Neuronal stem cell (in vitro differentiated cells): Measurements from ENCODE around the gene GLRA3.

ENCODE experiments used
- DNase-seq: peaks from one replicate; pipeline ENCODE4 v3.0.0-alpha.2; 2013; ENCODE audit warnings: low spot score
- H2AFZ ChIP-seq: one replicate; pipeline ENCODE4 v1.6.1; 2013; ENCODE audit warnings: mild to moderate bottlenecking, low read length, inconsistent platforms
- H2AK5ac ChIP-seq: 2 replicates; pipeline ENCODE4 v1.6.1; 2013; ENCODE audit warnings: low read depth, mild to moderate bottlenecking, inconsistent platforms, low read length, moderate library complexity, mixed read lengths
- H2BK120ac ChIP-seq: 2 replicates; pipeline ENCODE4 v1.6.1; 2013; ENCODE audit warnings: low read depth, mild to moderate bottlenecking, inconsistent platforms, low read length, moderate library complexity, mixed read lengths
- H2BK12ac ChIP-seq: one replicate; pipeline ENCODE4 v1.6.1; 2013; ENCODE audit warnings: low read length, inconsistent platforms
- H2BK15ac ChIP-seq: 2 replicates; pipeline ENCODE4 v1.6.1; 2013; ENCODE audit warnings: mild to moderate bottlenecking, low read length, inconsistent platforms, mixed read lengths
- H2BK5ac ChIP-seq: one replicate; pipeline ENCODE4 v1.6.1; 2013; ENCODE audit warnings: inconsistent platforms, mild to moderate bottlenecking, low read length, moderate library complexity
- H3K14ac ChIP-seq: one replicate; pipeline ENCODE4 v1.6.1; 2013; ENCODE audit warnings: low read length, inconsistent platforms
- H3K18ac ChIP-seq: 2 replicates; pipeline ENCODE4 v1.6.1; 2013; ENCODE audit warnings: low read length, inconsistent platforms
- H3K23ac ChIP-seq: 2 replicates; pipeline ENCODE4 v1.6.1; 2013; ENCODE audit warnings: low read depth, mild to moderate bottlenecking, mixed read lengths, low read length, inconsistent platforms; ENCODE audit not compliant: poor library complexity
- H3K27ac ChIP-seq: replicated peaks from 3 replicates; pipeline ENCODE4 v1.5.1; 2013; ENCODE audit warnings: low read length, inconsistent platforms
- H3K27me3 ChIP-seq, 3 experiments: 2 replicates each; pipeline ENCODE4 v1.6.1; 2013; ENCODE audit warnings: low read length in 3 of 3, mild to moderate bottlenecking in 2 of 3, inconsistent platforms in 1 of 3, low read depth in 1 of 3, mixed read lengths in 1 of 3, moderate library complexity in 1 of 3; ENCODE audit not compliant: control insufficient read depth in 3 of 3, insufficient read depth in 3 of 3
- H3K36me3 ChIP-seq, 2 donors: replicated peaks in 1 of 2; 2 replicates each; pipeline ENCODE4 v1.6.1; 2013; ENCODE audit warnings: low read length in 2 of 2; ENCODE audit not compliant: control insufficient read depth in 2 of 2, insufficient read depth in 2 of 2
- H3K4ac ChIP-seq: 2 replicates; pipeline ENCODE4 v1.6.1; 2013; ENCODE audit warnings: inconsistent platforms, mild to moderate bottlenecking, low read length, moderate library complexity
- H3K4me1 ChIP-seq, 2 donors: 1 replicate in 1 of 2; 2 replicates in 1 of 2; pipeline ENCODE4 v1.6.1; 2013; ENCODE audit warnings: low read length in 2 of 2, low read depth in 1 of 2; ENCODE audit not compliant: control insufficient read depth in 2 of 2, insufficient read depth in 1 of 2
- H3K4me2 ChIP-seq: one replicate; pipeline ENCODE4 v1.6.1; 2013; ENCODE audit warnings: mild to moderate bottlenecking, low read length, inconsistent platforms; ENCODE audit not compliant: insufficient read depth, poor library complexity, severe bottlenecking
- H3K4me3 ChIP-seq, 2 donors: 2 replicates each; pipeline ENCODE4 v1.5.1; 2013; ENCODE audit warnings: low read length in 2 of 2, mild to moderate bottlenecking in 2 of 2, inconsistent platforms in 1 of 2, moderate library complexity in 1 of 2
- H3K79me1 ChIP-seq: one replicate; pipeline ENCODE4 v1.6.1; 2013; ENCODE audit warnings: low read depth, mild to moderate bottlenecking, inconsistent platforms, low read length, moderate library complexity
- H3K9ac ChIP-seq: one replicate; pipeline ENCODE4 v1.6.1; 2013; ENCODE audit warnings: mild to moderate bottlenecking, low read depth, low read length, inconsistent platforms; ENCODE audit not compliant: poor library complexity
- H3K9me3 ChIP-seq, 2 donors: replicated peaks in 1 of 2; 2 replicates each; pipeline versions ENCODE3 to v1.6.1; 2013; ENCODE audit warnings: low read length in 2 of 2, mild to moderate bottlenecking in 2 of 2, inconsistent platforms in 1 of 2, low read depth in 1 of 2, mixed read lengths in 1 of 2, moderate library complexity in 1 of 2; ENCODE audit not compliant: control insufficient read depth in 2 of 2, insufficient read depth in 1 of 2
- H4K8ac ChIP-seq: one replicate; pipeline ENCODE4 v1.6.1; 2013; ENCODE audit warnings: low read depth, mild to moderate bottlenecking, inconsistent platforms, low read length, moderate library complexity
- H4K91ac ChIP-seq: one replicate; pipeline ENCODE4 v1.6.1; 2013; ENCODE audit warnings: low read length, low read depth, mild to moderate bottlenecking, inconsistent platforms; ENCODE audit not compliant: poor library complexity
- WGBS, 2 donors: extraction: QIAGEN DNeasy Blood & Tissue Kit; methylation state at CpG; one replicate each; pipeline ENCODE4 v1.1.7; 2013; ENCODE audit warnings: missing lambda C conversion rate in 2 of 2, mixed read lengths in 1 of 2; ENCODE audit not compliant: insufficient read length in 2 of 2, insufficient replicate concordance in 1 of 2; ENCODE audit errors: extremely low coverage in 2 of 2; 5-methylcytosine and 5-hydroxymethylcytosine counted together

Gene GLRA3

DNA sequence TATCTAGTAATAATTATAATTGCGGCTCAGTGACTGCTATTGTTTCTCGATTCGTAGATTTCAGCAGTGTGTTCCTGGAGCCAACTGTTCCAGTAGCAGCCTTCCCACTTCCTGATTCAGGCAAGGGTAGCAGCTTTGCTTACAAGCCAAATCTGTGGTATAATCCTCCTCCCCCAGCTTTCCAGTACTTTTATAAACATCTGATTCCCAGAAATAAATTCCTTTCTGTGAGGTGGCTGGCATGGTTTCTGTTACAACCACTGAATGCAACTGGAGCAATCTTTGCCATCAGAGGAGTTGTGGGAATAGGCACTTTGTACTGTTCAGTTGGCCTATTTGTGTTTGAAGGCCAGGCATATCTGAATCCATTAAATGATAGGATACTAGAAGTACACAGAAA is 80.0 kb downstream of the GLRA3 start:
- no peak overlapping the region for H3K18ac ChIP-seq
- no peak overlapping the region for H3K14ac ChIP-seq
- H3K79me1 ChIP-seq = no peaks in the 10 kb centered on the region
- no peak overlapping the region for H3K23ac ChIP-seq
- no peak overlapping the region for H2BK120ac ChIP-seq
- no peak overlapping the region for H3K4ac ChIP-seq
- no peak for DNase-seq
- no peaks in the 10 kb centered on the region for H3K4me1 ChIP-seq
- H3K4me3 ChIP-seq = no peak overlapping the region
- H3K27ac ChIP-seq = no peak overlapping the region
- H2BK12ac ChIP-seq = no peak overlapping the region
- H2BK15ac ChIP-seq = no peak overlapping the region
- H3K36me3 ChIP-seq = no peaks in the 10 kb centered on the region
- H2AK5ac ChIP-seq = no peak overlapping the region
- no peak overlapping the region for H4K91ac ChIP-seq
- no peak overlapping the region for H3K9ac ChIP-seq
- H3K4me2 ChIP-seq = no peak overlapping the region
- no peak overlapping the region for H4K8ac ChIP-seq
- peaks cover 0 to 1% of the 10 kb centered on the region in 2 donors for H3K9me3 ChIP-seq
- no peaks in the 10 kb centered on the region for H3K27me3 ChIP-seq
- no peak overlapping the region for H2AFZ ChIP-seq
- WGBS, 2 donors = no CpG with 5 or more reads among the region's 3 CpGs
- H2BK5ac ChIP-seq = no peak overlapping the region

DNA sequence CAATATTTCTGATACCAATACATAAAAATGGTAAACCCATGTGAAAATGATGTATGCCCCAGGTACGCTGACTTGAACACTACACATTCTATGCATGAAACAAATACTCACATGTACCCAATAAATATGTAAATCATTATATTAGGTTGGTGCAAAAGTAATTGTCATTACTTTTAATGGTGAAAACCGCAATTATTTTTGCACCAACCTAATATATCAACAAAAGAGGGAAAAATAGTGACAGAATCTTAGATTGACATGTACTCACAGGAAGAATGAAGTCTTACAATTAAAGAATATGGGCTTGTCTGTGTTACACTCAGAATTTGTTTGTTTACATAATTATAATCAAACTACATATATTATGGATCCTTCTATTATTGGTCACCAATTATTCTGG is 82.3 kb downstream of the GLRA3 start:
- no peak overlapping the region for H2BK12ac ChIP-seq
- H3K18ac ChIP-seq = no peak overlapping the region
- no CpG with 5 or more reads among the region's 2 CpGs for WGBS, 2 donors
- no peak overlapping the region for H2BK15ac ChIP-seq
- no peak overlapping the region for H4K91ac ChIP-seq
- peaks cover 0 to 3% of the 10 kb centered on the region in 2 donors for H3K9me3 ChIP-seq
- H3K23ac ChIP-seq = no peak overlapping the region
- no peak overlapping the region for H3K27ac ChIP-seq
- H3K9ac ChIP-seq = no peak overlapping the region
- H2BK5ac ChIP-seq = no peak overlapping the region
- H3K14ac ChIP-seq = no peak overlapping the region
- no peaks in the 10 kb centered on the region for H3K27me3 ChIP-seq
- no peak for DNase-seq
- H2BK120ac ChIP-seq = no peak overlapping the region
- H3K4me1 ChIP-seq = no peaks in the 10 kb centered on the region
- no peaks in the 10 kb centered on the region for H3K79me1 ChIP-seq
- H3K4me3 ChIP-seq = no peak overlapping the region
- no peak overlapping the region for H2AK5ac ChIP-seq
- H2AFZ ChIP-seq = no peak overlapping the region
- H3K4ac ChIP-seq = no peak overlapping the region
- H4K8ac ChIP-seq = no peak overlapping the region
- no peaks in the 10 kb centered on the region for H3K36me3 ChIP-seq
- H3K4me2 ChIP-seq = no peak overlapping the region

DNA sequence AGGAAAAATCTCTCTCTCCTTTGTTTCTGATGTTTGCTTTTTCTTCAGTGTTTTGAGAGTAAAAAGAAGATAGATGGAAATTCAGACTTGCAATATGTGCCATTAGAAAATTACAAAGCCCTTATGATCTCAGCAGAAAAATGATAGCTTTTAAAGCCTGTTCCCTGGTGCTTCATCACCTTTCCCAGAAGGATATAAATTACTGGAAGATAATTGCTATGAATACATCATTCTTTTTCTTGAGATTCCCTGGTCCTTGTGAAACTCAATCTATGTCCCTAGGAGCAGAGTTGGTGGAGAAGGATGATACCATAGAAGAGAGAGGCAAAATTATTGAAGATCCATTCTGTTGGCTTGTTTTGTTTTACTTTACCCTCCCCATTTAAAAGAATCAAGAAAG is 86.5 kb downstream of the GLRA3 start:
- no peak overlapping the region for H3K27ac ChIP-seq
- H2BK5ac ChIP-seq = no peak overlapping the region
- no peak overlapping the region for H2BK15ac ChIP-seq
- DNase-seq = no peak
- no peak overlapping the region for H2BK120ac ChIP-seq
- no peak overlapping the region for H4K91ac ChIP-seq
- H3K14ac ChIP-seq = no peak overlapping the region
- H2AFZ ChIP-seq = no peak overlapping the region
- no peak overlapping the region for H2BK12ac ChIP-seq
- H3K4me1 ChIP-seq = no peaks in the 10 kb centered on the region
- no peaks in the 10 kb centered on the region for H3K36me3 ChIP-seq
- no peak overlapping the region for H3K4me3 ChIP-seq
- no peak overlapping the region for H4K8ac ChIP-seq
- H3K18ac ChIP-seq = no peak overlapping the region
- no peak overlapping the region for H3K9ac ChIP-seq
- no peak overlapping the region for H3K4ac ChIP-seq
- no peaks in the 10 kb centered on the region for H3K27me3 ChIP-seq
- H3K79me1 ChIP-seq = no peaks in the 10 kb centered on the region
- H3K23ac ChIP-seq = no peak overlapping the region
- H2AK5ac ChIP-seq = no peak overlapping the region
- peaks cover 0 to 3% of the 10 kb centered on the region in 2 donors for H3K9me3 ChIP-seq
- no peak overlapping the region for H3K4me2 ChIP-seq

DNA sequence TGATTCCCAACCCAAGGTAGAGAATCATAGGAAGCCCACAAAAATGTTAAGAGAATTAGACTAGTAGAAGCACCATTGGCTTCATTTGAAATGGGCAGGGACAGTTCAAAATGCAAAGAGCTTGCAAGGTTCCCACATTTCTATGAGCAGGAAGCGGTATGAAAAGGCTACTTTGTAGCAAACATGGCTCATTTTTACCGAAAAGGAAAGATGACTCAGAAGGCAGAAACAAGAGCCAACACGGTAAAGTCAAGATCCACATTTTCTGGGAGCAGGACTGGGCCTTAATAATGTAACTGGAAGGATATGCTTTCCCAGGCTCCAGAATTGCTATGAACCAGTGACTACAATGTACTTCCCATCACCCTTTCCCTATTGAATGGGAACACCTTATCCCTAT is 89.5 kb downstream of the GLRA3 start:
- no peaks in the 10 kb centered on the region for H3K79me1 ChIP-seq
- H3K4me1 ChIP-seq = no peaks in the 10 kb centered on the region
- H3K4ac ChIP-seq = no peak overlapping the region
- no peaks in the 10 kb centered on the region for H3K36me3 ChIP-seq
- H2AK5ac ChIP-seq = no peak overlapping the region
- no peak overlapping the region for H3K14ac ChIP-seq
- H2BK12ac ChIP-seq = no peak overlapping the region
- no peak overlapping the region for H3K27ac ChIP-seq
- H4K91ac ChIP-seq = no peak overlapping the region
- H3K9ac ChIP-seq = no peak overlapping the region
- no peak overlapping the region for H2AFZ ChIP-seq
- H3K4me3 ChIP-seq = no peak overlapping the region
- no peak overlapping the region for H3K4me2 ChIP-seq
- peaks cover 0 to 3% of the 10 kb centered on the region in 2 donors for H3K9me3 ChIP-seq
- no peaks in the 10 kb centered on the region for H3K27me3 ChIP-seq
- no peak for DNase-seq
- H3K18ac ChIP-seq = no peak overlapping the region
- WGBS, 2 donors = no CpG with 5 or more reads among the region's 3 CpGs
- no peak overlapping the region for H3K23ac ChIP-seq
- no peak overlapping the region for H4K8ac ChIP-seq
- no peak overlapping the region for H2BK15ac ChIP-seq
- no peak overlapping the region for H2BK120ac ChIP-seq
- no peak overlapping the region for H2BK5ac ChIP-seq
